ENCODE results near the gene GALM.
"Not testable (repeated sequence)": the region's sequence is repeated elsewhere in the genome, so short reads cannot be mapped to it uniquely, and the experiment has no call there.

The GALM gene

DNA sequence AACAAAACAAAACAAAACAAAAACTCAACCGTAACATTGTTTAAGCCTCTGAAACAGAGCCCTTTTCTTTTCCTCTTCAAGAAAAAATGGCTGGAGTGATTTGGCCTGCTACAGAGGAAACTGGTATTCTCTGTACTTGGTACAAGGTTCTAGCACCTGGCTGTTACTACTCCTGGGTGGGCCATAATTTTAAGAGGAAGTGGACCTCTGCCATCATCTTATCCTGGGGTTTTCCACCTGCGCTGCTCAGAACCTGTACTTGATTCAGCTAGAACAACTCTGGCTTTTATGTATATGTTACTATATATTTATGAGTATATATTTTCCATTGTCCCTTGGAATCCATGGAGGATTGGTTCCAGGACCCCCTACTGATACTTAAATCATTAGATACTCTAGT lies 62.8 kb downstream of the GALM start:
- TF ChIP-seq, protein P1, sequence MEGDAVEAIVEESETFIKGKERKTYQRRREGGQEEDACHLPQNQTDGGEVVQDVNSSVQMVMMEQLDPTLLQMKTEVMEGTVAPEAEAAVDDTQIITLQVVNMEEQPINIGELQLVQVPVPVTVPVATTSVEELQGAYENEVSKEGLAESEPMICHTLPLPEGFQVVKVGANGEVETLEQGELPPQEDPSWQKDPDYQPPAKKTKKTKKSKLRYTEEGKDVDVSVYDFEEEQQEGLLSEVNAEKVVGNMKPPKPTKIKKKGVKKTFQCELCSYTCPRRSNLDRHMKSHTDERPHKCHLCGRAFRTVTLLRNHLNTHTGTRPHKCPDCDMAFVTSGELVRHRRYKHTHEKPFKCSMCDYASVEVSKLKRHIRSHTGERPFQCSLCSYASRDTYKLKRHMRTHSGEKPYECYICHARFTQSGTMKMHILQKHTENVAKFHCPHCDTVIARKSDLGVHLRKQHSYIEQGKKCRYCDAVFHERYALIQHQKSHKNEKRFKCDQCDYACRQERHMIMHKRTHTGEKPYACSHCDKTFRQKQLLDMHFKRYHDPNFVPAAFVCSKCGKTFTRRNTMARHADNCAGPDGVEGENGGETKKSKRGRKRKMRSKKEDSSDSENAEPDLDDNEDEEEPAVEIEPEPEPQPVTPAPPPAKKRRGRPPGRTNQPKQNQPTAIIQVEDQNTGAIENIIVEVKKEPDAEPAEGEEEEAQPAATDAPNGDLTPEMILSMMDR (IDR thresholded peaks at IDR 0.05; ENCODE audit: extremely low read depth, missing control alignments): no peak
- DNase-seq (ENCODE audit: low spot score): no peak

- DNase-seq (ENCODE audit: low spot score): no peak
- TF ChIP-seq, protein P1 (IDR thresholded peaks at IDR 0.05; ENCODE audit: extremely low read depth, missing control alignments): no peak
These were observed 65.2 kb downstream of the GALM start for GRCh38 chr2:38731090-38731489.

GRCh38 chr2:38731684-38732221 lies 65.8 kb downstream of the GALM start:
- TF ChIP-seq, protein P1 (IDR thresholded peaks at IDR 0.05; ENCODE audit: extremely low read depth, missing control alignments): no peak
- DNase-seq (ENCODE audit: low spot score): no peak

DNA sequence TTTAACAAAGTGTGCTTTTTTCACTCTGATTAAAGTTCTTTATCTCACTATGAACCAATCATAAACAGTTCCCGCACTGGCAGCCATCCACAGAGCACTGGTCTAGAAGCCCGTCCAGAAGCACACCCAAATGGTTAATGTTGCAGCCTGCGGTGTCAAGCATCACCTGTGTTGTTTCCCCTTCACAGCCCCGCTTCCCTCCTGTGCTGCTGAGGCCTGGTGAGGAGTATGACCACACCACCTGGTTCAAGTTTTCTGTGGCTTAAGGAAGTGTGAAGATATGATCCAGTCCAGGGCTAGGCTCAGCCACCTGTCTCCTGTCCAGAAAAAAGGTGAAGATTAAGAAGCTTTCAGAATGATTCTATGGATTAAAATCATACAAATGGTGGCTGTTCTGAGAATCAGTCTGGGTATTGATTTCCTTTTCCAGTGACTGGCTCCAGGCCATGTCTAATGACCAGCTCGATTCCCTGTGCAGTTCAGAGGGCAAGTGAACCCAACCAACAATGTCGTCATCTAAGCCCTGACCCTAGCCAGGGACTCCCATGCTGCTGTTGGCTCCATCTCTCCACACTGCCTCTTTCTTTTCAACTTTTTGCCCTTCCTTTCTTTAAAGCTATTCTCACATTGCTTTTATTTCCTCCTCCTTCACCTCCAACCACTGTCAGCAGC lies 67.5 kb downstream of the GALM start:
- no peak for DNase-seq (ENCODE audit: low spot score)
- TF ChIP-seq, protein P1 (IDR thresholded peaks at IDR 0.05; ENCODE audit: extremely low read depth, missing control alignments): no peak

DNA sequence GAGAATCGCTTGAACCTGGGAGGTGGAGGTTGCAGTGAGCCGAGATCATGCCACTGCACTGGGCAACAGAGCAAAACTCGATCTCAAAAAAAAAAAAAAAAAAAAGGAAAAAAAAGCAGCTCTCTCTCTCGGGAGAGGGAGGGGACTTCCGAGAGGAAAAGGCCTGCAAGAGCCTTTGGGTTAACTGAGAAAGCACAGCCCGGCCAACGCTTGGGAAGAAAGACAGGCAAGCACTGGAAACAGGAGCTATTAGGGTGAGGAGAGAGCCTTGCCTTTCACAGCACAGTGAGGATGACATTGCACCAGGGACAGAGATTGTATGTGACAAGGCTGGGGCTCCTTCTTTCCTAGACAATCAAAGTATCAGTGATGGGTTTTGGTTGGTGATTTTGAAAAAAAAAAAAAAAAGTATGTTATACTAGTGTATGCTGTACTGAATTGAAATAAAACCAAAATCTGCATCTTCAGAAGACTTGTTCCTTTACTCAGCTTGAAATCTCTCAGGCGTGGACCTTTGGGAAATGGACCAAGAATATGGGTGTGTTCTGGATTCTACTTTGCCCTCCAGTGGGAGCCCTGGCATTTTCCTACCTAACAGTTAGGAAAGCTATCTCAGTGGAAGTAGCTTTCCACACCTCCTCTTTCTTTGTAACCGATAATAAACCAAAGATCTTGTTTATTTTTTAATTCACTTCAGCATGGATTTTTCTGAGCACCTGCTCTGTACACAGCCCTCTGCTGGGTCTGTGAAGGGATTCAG lies 68.6 kb downstream of the GALM start:
- no peak for DNase-seq (ENCODE audit: low spot score)
- TF ChIP-seq, protein P1 (IDR thresholded peaks at IDR 0.05; ENCODE audit: extremely low read depth, missing control alignments): no peak

DNA sequence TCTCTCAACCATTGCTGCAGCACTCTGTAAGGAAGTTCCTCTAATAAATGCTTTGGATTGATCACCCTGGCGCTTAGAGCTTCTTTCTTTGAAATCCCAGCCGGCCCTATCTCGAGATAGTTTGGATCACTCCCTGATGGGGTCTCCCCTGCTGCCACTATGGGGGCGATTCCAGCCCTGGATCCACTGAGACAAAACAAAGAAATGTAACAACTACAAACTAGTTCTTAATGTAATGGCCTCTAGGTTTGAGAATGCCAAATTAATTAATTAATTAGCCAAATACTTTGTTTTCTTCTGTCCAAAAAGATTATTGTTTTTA lies 70.0 kb downstream of the GALM start:
- no peak for DNase-seq (ENCODE audit: low spot score)
- TF ChIP-seq, protein P1 (IDR thresholded peaks at IDR 0.05; ENCODE audit: extremely low read depth, missing control alignments): no peak

- not testable (repeated sequence) for DNase-seq (ENCODE audit: low spot score)
These were observed 71.2 kb downstream of the GALM start for GRCh38 chr2:38737000-38737698.
